Cardiac septum (tissue), 1 donor: ENCODE data around the gene RNF11. TPM values are rescaled to one million over a fixed set of nuclear protein-coding genes. Genes with fewer than 3 reads are reported as not detected.
"Not testable (repeated sequence)": the region's sequence is repeated elsewhere in the genome, so short reads cannot be mapped to it uniquely, and the experiment has no call there.

ENCODE experiments used
- DNase-seq: peaks from one replicate; pipeline ENCODE4 v3.0.0-alpha.2; 2020; ENCODE audit warnings: low spot score
- intact Hi-C: fragments of 100-400 bp; cut with DNase I; formaldehyde crosslinking; loops from one replicate; pipeline ENCODE4 v1.14.0; 2022
- total RNA-seq: library from RNA; stranded (reverse); fragmentation: NEBNext Ultra II Directional; extraction: Animal tissue kit (Norgen Biotek cat#: 25700); gene quantifications from one replicate; pipeline ENCODE4 v1.2.1, GENCODE V29; 2021
- donor health status: DM: no; HTN: no; CAD: no.

Gene RNF11
- total RNA-seq, 1 donor from 2014 or later = 137 TPM

- intact Hi-C loops = no loop called here
- DNase-seq = no peak
These were observed 13.3 kb upstream of the RNF11 start for GRCh38 chr1:51222809-51223208.

GRCh38 chr1:51224255-51224654 lies 11.8 kb upstream of the RNF11 start:
- intact Hi-C loops = no loop called here
- DNase-seq = no peak

DNA sequence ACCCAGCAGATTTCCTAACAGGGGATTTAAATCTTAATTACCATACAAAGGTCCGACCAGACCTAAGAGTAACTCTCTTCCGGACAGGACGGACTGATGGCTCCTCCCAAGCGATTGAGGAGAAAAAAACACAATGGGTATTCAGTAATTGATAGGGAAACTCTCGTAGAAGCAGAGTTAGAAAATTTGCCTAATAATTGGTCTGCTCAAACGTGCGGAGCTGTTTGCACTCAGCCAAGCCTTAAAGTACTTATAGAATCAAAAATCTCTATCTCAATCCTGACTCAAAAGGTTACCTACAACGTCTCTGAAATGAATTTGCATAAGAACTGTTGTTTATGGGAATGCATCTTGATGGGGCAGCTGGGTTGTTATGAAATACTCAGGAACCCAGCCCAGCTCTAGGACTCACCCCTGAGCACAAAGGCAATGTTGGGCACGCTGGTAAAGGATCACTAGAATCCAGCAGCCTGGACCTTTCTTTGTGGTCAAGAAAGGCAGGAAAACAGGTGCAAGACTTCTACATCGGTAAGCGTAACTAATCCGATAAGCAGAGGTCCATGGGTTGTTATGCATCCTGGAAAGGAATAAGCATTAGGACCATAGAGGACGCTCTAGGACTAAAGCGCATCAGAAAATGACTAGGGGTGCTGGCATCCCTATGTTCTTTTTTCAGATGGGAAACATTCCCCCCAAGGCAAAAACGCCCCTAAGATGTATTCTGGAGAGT lies 8.7 kb upstream of the RNF11 start:
- DNase-seq, intact Hi-C loops: not testable (repeated sequence)

DNA sequence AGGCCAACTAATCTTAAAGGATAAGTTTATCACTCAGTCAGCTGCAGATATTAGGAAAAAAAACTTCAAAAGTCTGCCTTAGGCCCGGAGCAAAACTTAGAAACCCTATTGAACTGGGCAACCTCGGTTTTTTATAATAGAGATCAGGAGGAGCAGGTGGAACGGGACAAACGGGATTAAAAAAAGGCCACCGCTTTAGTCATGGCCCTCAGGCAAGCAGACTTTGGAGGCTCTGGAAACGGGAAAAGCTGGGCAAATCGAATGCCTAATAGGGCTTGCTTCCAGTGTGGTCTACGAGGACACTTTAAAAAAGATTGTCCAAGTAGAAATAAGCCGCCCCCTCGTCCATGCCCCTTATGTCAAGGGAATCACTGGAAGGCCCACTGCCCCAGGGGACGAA lies 7.6 kb upstream of the RNF11 start:
- DNase-seq, intact Hi-C loops: not testable (repeated sequence)

GRCh38 chr1:51230501-51231078 lies 5.5 kb upstream of the RNF11 start:
- intact Hi-C loops = no loop called here
- no peak for DNase-seq

DNA sequence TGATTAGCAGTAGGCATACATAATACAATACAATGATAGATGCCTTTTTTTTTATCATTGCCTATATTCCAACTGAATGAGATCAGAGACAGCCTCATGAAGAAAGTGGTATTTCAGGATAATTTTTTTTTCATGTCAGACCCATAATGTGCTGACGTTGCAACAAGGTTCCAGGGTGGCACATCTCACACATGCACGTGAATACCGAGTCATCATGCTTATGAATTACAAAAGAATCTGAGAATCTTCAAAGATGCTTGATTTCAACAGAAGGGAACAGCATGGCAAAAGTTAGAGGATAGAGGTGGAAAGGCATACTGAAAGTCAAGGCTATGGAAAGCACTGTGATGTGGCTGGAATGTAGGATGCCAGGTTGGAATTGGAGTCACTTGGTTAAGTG lies 5.0 kb upstream of the RNF11 start:
- intact Hi-C loops = no loop called here

GRCh38 chr1:51231896-51232295 lies 4.2 kb upstream of the RNF11 start:
- intact Hi-C loops = no loop called here

More for the DNA sequence above, 5.0 kb upstream of the RNF11 start:
- no peak for DNase-seq

DNA sequence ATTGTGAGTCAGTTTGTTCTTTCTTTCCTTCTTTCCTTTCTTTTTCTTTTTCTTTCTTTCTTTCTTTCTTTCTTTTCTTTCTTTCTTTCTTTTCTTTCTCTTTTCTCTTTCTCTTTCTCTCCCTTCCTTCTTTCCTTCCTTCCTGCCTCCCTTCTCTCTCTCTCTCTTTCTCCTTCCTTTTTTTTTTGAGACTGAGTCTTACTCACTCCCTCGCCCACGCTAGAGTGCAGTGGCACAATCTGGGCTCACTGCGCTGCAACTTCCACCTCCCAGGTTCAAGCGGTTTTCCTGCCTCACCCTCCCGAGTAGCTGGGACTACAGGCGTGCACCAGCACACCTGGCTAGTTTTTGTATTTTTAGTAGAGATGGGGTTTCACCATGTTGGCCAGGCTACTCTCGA lies 1.8 kb upstream of the RNF11 start:
- DNase-seq, intact Hi-C loops: not testable (repeated sequence)

More at GRCh38 chr1:51231896-51232295, 4.2 kb upstream of the RNF11 start:
- no peak for DNase-seq

GRCh38 chr1:51234721-51235425 lies 1.2 kb upstream of the RNF11 start:
- intact Hi-C loops = loop anchor here (5.0 kb wide), 5 partner anchors 43 to 282 kb away; partner anchors contain the start of gene EPS15

GRCh38 chr1:51236531-51237350 lies 668 bp downstream of the RNF11 start:
- intact Hi-C loops = loop anchor here (5.0 kb wide), 5 partner anchors 44 to 281 kb away; partner anchors contain the start of gene EPS15
- peak; percentile 77 for DNase-seq

More at GRCh38 chr1:51234721-51235425, 1.2 kb upstream of the RNF11 start:
- peak; percentile 80 for DNase-seq

DNA sequence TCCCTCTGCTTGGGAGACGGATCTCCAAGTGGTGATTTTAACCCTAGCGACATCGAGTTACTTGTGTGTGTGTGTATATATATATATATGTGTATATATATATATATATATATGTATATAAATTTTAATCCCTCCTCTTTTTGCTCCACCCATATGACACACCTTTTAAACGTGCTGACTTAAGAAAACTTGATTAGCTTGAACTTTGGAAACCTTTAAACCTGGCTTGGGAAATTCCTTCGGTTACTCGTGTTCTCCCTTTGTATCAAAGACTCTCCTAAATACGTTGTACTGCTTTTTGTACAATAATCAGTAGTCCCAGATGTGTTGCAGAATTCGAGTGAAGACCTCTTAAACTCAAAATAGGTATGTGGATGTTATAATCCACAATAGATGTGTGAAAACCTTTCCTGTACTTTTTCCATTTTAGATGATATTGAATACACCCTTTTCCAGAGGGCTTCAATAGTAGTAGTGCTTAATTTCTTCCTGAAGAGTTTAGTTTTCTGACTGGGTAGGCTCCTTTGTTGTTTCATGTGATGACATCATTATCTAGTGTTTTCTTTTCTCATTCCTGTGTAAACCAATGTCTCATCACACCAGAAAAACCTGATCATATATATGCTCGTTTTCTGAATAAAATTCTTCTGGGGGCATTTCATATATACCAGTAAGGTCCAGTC lies 1.4 kb downstream of the RNF11 start:
- intact Hi-C loops = loop anchor here (5.0 kb wide), 5 partner anchors 45 to 280 kb away; partner anchors contain the start of gene EPS15
- no peak for DNase-seq

DNA sequence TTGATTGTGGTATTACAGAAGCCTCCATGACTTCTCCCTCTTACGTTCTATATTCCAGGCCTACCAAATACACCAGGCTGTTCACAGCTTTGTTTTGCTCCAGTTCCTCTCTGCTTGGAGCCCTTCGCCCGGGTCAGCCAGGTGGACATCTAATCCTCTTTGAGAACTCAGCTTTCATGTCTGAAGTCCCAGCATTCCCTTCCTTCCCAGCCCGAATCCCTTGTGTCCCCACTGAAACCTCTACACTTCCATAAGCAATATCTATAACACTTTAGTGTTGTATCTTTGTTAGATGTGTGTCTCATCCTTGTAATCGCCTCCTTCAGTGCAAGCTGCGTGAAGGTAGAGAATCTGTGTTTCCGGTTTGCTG lies 1.9 kb downstream of the RNF11 start:
- no peak for DNase-seq
- intact Hi-C loops = loop anchor here (5.0 kb wide), 5 partner anchors 44 to 279 kb away; partner anchors contain the start of gene EPS15

DNA sequence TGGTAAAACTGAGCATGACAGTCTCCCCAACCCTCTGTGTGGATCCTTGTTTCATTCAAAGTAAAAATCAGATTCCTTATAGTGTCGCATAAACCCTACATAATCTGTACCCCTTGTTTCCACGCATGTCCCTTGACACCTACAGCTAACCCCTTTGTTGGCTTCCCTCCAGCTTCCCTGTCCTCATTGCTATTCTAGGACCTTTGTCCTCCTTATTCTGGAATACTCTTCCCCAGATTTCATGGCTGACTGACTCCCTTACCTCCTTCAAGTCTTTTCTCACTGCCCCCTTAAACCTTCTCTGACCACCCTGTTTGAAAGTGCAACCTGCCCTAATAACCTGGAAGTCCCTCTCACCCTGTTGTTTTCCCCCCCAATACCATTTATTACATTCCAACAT lies 4.0 kb downstream of the RNF11 start:
- DNase-seq = no peak
- intact Hi-C loops = no loop called here

GRCh38 chr1:51241119-51241518 lies 5.0 kb downstream of the RNF11 start:
- no peak for DNase-seq
- intact Hi-C loops = no loop called here

- intact Hi-C loops = no loop called here
- no peak for DNase-seq
These were observed 6.5 kb downstream of the RNF11 start for GRCh38 chr1:51242546-51242945.

GRCh38 chr1:51247022-51247421 lies 10.9 kb downstream of the RNF11 start:
- no peak for DNase-seq
- intact Hi-C loops = no loop called here

DNA sequence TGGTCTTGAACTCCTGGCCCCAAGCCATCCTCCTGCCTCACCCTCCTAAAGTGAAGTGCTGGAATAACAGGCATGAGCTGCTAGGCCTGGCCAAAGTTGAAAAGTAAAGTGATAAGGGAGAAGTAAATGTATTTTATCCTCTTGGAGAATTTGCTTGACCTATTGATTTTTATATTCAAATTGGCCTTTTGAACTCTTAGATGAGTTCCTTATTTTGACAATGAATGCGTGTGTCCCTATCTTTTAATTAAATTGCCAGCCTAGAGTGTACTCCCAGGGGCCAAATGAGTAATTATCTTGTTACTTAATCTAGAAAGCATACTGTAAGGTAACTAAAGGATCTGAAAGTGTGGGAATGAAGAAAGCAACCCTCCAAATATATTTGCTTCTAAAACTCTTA lies 11.4 kb downstream of the RNF11 start:
- intact Hi-C loops = no loop called here
- no peak for DNase-seq

DNA sequence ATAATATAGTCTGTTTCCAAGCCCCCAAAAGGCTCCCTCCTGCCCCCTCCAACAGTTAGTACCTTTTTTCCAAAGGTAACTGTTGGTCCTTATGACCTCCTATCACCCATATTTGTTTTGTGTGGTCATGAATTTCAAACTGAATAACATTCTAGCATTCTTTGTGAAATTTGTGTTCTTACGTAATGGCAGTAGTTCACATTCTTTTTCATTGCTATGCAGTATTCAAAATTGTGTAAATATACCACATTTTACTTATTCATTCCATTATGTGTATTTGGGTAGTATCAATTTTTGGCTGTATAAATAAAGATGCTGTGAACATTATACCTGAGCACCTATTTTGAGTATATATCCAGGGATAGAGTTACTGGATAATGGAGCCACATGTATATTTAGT lies 13.4 kb downstream of the RNF11 start:
- DNase-seq = no peak
- intact Hi-C loops = no loop called here

DNA sequence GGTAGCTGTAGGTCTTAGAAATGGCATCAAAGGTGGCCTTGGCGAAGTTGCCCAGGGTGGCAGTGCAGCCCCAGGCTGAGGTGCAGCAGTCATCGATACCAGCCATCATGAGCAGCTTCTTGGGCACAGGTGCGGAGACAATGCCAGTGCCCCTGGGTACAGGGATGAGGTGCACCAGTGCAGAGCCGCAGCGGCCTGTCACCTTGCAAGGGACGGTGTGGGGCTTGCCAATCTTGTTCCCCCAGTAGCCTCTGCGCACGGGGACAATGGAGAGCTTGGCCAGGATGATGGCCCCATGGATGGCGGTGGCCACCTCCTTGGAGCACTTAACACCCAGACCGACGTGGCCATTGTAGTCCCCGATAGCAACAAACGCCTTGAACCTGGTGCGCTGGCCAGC lies 14.7 kb downstream of the RNF11 start:
- DNase-seq, intact Hi-C loops: not testable (repeated sequence)
